Muscle layer of duodenum (tissue), 2 donors: Measurements from ENCODE around the gene EIF4E1B.
A peak's percentile ranks its signal among the peaks of the same experiment; 100 is the strongest.

Experiments
- H3K27ac ChIP-seq: one replicate; pipeline ENCODE4 v1.7.0; 2013; ENCODE audit warnings: mild to moderate bottlenecking, low read length
- H3K27me3 ChIP-seq: one replicate; pipeline ENCODE4 v1.7.0; 2013; ENCODE audit warnings: low read depth, mild to moderate bottlenecking, control low read depth, low read length
- H3K36me3 ChIP-seq, 2 donors: one replicate each; pipeline ENCODE4 v1.7.0; 2013; ENCODE audit warnings: low read length in 2 of 2, control low read depth in 1 of 2, mild to moderate bottlenecking in 1 of 2; ENCODE audit not compliant: insufficient read depth in 2 of 2, control insufficient read depth in 1 of 2
- H3K4me1 ChIP-seq, 2 donors: one replicate each; pipeline ENCODE4 v1.7.0; 2013; ENCODE audit warnings: low read length in 2 of 2, mild to moderate bottlenecking in 2 of 2, control low read depth in 1 of 2, moderate library complexity in 1 of 2; ENCODE audit not compliant: insufficient read depth in 2 of 2, control insufficient read depth in 1 of 2
- H3K4me3 ChIP-seq, 2 donors: one replicate each; pipeline ENCODE4 v1.7.0; 2013; ENCODE audit warnings: low read length in 2 of 2, low read depth in 1 of 2, mild to moderate bottlenecking in 1 of 2
- H3K9me3 ChIP-seq, 2 donors: one replicate each; pipeline ENCODE4 v1.7.0; 2013; ENCODE audit warnings: low read length in 2 of 2, control low read depth in 1 of 2, mild to moderate bottlenecking in 1 of 2; ENCODE audit not compliant: control insufficient read depth in 1 of 2
- donor health status: healthy.

The EIF4E1B gene

DNA sequence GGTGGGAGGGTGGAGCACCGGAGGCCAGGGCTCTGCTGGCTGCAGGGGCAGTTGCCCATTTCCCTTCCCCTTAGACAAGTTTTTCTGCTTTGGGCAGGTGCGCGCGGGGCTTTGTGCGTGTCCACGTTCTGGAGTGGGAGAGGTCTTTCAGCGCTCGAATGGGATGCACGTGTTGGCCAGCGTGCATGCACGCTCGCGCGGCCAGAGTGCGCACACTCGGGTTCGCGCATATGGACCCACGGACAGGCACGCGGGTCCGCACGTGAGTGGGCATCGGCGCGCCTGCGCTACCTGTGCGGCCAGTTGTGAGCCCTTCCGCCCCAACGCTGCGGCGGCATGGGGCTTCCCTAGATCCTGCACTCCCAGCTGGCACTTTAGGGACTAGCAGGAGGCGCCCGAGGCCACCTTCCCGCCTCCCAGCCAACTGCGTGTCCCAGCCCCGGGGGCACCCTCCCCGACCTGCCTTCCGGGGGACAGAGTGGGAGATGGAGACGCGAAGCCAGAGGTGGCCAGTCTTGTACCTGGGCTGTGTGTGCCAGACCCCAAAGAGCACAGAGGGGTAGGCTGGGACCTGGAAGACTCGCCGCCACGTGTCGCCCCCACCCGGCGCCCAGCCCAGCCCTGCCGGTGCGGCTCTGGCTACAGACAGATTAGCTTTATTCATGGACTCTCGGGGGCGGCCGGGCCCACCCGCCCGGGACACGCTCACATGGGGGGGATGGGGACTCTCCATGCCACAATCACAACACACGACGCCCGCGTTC lies 10.7 kb upstream of the EIF4E1B start:
- H3K27ac ChIP-seq = no peak overlapping the region

DNA sequence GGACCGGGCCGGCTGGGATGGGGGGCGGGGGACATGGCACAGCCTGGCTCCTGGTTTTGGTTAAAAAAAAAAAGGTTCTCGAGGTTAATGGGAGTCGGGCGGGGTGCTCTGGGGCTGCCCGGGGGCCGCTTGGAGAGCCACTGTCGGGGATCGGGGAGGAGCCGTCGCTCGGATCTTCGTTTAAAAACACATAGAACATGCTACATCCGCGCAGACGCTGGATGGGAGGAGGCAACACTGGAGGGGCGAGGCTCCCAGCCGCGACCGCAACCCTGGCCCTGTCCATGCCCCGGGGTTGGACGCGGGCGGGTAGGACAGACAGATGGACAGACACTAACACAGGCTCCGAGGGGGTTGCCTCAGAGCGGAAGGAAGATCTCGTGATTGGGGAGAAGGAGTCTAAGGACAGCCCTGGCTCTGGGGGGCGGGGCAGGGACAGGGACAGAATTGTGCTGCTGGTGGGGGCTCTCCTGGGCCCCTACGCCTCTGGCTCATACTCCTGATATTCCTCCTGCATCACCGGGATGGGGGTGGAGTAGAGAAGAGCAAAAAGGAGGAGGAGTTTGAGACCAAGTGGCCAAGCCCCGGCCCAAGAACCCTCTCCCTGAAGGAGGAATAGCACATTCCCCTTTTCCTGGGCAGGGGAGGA lies 10.0 kb upstream of the EIF4E1B start:
- H3K4me3 ChIP-seq = no peak overlapping the region
- peaks cover 38% of the 10 kb centered on the region for H3K27me3 ChIP-seq
- no peak overlapping the region for H3K27ac ChIP-seq
- H3K36me3 ChIP-seq = no peaks in the 10 kb centered on the region
- peaks cover 0 to 32% of the 10 kb centered on the region in 2 donors for H3K4me1 ChIP-seq
- no peaks in the 10 kb centered on the region for H3K9me3 ChIP-seq

More for the DNA sequence above, 10.7 kb upstream of the EIF4E1B start:
- peaks cover 38% of the 10 kb centered on the region for H3K27me3 ChIP-seq
- H3K4me3 ChIP-seq = peak overlapping the region in 1 of 2 donors; percentile 46
- peaks cover 0 to 32% of the 10 kb centered on the region in 2 donors for H3K4me1 ChIP-seq
- no peaks in the 10 kb centered on the region for H3K36me3 ChIP-seq
- H3K9me3 ChIP-seq = no peaks in the 10 kb centered on the region

DNA sequence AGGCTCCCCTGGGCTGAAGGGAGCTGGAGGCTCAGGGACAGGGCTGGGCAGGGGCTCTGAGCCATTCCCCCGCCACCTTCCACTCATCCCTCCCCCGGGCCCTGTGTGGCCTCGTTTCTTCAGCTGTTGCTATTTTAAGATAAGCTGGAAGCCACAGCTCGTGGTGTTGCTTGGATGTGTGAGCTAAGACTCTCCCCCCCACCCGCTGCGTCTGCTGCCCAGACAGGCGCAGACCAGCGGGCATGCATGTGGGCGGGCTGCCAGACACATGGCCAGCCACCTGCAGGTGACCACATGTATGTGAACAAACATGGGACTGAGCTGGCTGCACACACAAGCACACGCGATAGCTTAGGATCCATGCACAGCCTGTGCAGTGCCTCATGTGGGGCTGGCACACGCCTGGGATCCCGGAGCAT lies 8.8 kb upstream of the EIF4E1B start:
- Histone ChIP-seq H3K9me3 (no peaks in the 10 kb centered on the region), H3K27me3 (peaks cover 46% of the 10 kb centered on the region), H3K27ac (no peak overlapping the region), H3K4me1 (peaks cover 0 to 32% of the 10 kb centered on the region in 2 donors), H3K4me3 (no peak overlapping the region), H3K36me3 (no peaks in the 10 kb centered on the region)

DNA sequence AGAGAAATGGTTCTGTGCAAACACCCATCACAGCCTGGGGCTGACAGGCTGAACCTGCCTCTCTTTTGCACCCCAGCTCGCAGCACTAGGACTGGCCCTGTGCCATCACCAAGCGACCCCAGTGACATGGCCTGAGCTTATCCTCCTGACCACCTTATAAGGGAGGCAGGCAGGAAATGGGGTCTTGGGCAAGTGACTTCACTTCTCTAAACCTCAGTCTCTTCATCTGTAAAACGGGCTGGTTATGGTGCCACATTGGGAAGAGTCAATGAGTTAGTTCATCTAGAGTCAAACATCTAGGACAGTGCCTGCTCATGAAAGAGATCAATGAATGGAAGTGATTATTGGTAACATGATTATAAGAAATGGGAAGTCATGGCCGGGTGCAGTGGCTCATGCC lies 6.3 kb upstream of the EIF4E1B start:
- peaks cover 58% of the 10 kb centered on the region for H3K27me3 ChIP-seq
- no peak overlapping the region for H3K27ac ChIP-seq
- H3K4me3 ChIP-seq = no peak overlapping the region
- no peaks in the 10 kb centered on the region for H3K36me3 ChIP-seq
- peaks cover 0 to 29% of the 10 kb centered on the region in 2 donors for H3K4me1 ChIP-seq
- no peaks in the 10 kb centered on the region for H3K9me3 ChIP-seq

DNA sequence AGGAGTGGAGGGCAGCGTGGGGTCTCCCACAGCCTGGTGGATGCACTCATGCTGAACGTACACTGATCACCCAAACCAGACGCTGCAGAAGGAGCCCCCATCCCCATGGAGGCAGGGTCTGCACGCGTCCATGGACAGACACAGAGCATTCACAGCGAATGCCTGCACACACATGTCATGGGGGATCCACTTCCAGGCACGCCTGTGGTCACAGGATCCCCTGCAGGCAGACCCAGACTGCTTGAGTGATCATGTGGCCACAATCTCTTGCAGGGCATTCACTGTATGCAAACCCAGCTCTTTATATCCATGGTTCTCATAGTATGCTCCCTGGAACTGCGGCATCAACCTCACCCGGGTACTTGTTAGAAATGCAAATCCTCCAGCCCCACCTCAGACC lies 5.5 kb upstream of the EIF4E1B start:
- H3K4me1 ChIP-seq = peaks cover 0 to 29% of the 10 kb centered on the region in 2 donors
- no peaks in the 10 kb centered on the region for H3K9me3 ChIP-seq
- H3K27ac ChIP-seq = no peak overlapping the region
- H3K27me3 ChIP-seq = peaks cover 58% of the 10 kb centered on the region
- H3K36me3 ChIP-seq = no peaks in the 10 kb centered on the region
- no peak overlapping the region for H3K4me3 ChIP-seq

DNA sequence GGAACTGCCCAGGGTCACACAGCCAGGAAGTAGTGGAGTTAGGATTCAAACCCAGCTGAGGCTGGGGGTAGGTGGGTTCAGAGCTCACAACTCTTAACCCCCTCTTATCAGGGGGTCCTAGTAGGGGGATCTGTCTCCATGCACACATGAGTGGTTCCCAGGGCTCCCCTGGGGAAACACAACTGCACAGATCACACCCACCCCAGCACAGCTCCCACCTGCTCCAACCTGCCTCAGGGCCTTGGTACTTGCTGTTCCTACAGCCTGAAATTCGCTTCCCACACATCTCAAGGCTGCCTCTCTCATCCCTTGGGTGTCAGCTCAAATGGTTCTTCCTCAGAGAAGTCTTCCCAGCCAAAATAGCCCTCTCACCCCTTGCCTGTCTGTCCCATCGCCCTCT lies 5.0 kb upstream of the EIF4E1B start:
- H3K4me1 ChIP-seq = peaks cover 0 to 29% of the 10 kb centered on the region in 2 donors
- peaks cover 56% of the 10 kb centered on the region for H3K27me3 ChIP-seq
- H3K4me3 ChIP-seq = no peak overlapping the region
- H3K9me3 ChIP-seq = no peaks in the 10 kb centered on the region
- no peaks in the 10 kb centered on the region for H3K36me3 ChIP-seq
- no peak overlapping the region for H3K27ac ChIP-seq

DNA sequence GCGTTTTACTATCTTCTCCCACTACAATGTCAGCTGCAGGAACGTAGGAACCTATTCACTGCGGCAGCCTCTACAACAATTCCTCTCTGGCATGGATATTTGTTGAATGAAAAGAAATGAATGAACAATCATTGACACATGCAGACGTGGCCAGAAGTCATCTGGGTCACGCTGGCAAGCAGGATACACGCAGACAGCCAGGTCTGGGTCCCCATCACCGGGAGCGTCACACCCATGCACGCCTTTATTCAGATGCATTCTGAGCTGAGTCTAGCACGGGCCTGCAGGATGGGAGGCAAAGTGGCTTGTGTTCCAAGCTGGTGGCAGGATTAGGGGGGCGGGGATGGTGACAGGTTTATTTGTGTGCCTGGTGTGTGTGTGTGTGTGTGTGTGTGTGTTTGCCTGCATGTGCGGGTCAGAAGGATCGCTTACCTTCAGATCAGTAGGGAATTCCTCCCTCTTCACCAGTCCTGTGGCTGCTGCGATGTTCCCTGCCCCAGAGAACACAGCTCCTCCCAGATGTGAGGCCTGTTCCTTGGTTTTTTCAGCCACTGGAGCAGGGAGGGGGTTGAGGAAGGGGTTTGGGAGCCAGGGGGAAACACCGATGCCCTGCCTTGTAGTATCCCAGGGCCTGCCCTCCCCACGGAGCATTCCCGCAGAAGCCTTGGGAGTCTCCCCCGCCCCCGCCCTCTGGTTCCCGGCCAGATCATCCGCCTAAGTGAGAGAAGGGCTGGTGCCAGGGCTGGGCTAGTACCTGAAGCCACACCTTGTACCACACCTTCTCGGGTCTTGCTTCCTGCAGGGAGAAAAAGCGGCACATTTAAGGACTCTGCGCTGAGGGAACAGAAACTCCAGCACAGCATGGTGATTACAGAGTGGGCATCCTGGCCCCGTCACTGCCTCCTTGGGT lies 4.3 kb upstream of the EIF4E1B start:
- Histone ChIP-seq H3K36me3 (no peaks in the 10 kb centered on the region), H3K27ac (no peak overlapping the region), H3K4me1 (peaks cover 0 to 24% of the 10 kb centered on the region in 2 donors), H3K4me3 (no peak overlapping the region), H3K9me3 (no peaks in the 10 kb centered on the region), H3K27me3 (peaks cover 56% of the 10 kb centered on the region)

DNA sequence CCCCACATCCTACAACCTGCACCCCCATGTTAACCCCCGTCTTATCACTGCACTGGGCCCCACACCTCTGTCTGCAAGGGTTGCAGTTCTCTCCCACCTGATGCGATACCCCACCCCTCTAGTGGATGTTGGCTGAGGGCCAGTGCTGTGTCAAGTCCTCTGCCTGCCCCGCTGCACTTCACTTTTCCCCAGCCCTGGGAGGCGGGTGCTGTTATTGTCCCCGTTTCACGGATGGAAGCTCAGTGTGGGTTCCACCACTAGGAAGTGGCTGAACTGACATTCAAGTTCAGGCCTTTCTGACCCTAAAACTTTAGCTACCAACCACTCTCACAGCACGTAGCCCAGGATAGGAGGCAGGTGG lies 3.6 kb upstream of the EIF4E1B start:
- Histone ChIP-seq H3K36me3 (no peaks in the 10 kb centered on the region), H3K27ac (no peak overlapping the region), H3K27me3 (peaks cover 52% of the 10 kb centered on the region)

DNA sequence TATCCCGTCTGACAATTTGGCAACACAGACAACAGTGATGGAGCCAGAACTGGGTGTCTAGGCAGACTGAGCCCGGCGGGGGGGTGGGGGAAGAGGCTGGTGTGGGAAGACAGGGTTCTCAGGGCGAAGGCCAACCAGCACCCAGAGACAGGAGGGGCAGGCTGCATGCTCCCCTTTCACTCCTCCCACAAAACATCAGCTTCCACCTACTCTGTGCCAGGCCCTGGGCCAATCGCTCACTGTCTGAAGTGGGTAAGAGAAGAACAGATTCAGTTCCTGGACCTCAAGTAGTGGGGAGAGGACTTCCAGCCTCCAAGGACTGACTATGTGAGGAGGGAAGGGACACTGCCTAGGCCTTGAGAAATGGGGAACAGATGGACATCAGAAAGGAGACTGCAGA lies 2.9 kb upstream of the EIF4E1B start:
- Histone ChIP-seq H3K27me3 (peaks cover 50% of the 10 kb centered on the region), H3K4me3 (no peak overlapping the region), H3K4me1 (peaks cover 0 to 17% of the 10 kb centered on the region in 2 donors), H3K27ac (no peak overlapping the region), H3K9me3 (no peaks in the 10 kb centered on the region), H3K36me3 (no peaks in the 10 kb centered on the region)

More for the DNA sequence above, 3.6 kb upstream of the EIF4E1B start:
- H3K4me3 ChIP-seq = no peak overlapping the region
- no peaks in the 10 kb centered on the region for H3K9me3 ChIP-seq
- peaks cover 0 to 18% of the 10 kb centered on the region in 2 donors for H3K4me1 ChIP-seq

DNA sequence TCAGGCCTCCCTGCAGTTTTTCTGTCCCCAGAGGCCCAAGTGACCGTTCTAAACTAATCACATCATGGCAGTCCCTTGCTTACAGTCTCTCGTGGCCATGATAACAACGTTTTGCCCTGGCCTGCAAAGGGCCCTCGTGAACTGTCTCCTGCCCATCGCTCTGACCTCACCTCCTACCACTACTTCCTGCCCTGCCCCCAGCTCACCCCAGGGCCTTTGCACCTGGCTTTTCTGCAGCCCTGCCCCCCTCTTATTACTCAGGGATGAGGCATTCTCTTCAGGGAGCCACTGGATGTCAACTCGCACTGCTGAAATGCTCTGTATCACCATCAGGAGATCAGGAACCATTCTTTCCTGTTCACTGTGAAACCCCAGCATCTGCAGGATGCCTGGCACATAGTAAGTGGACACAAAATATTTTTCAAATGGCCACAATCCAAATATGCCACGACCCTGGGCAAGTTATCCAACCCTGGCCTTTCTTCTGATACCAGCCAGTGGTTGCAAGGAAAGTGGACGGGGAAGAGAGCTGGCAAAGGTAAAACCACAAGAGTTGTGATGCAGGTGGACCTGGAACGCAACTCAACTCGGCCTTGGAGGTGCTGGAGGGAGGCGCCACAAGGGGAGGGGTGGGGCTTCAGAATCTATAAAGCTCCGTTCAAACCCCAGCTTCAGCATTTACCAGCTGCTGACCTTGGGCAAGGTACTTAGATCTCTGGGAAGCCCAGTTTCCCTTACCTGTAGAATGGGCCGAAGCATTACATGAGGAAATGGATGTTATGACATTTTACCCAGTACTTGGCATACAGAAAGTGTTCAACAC lies 1.9 kb upstream of the EIF4E1B start:
- H3K9me3 ChIP-seq = no peaks in the 10 kb centered on the region
- H3K36me3 ChIP-seq = no peaks in the 10 kb centered on the region
- H3K27ac ChIP-seq = no peak overlapping the region
- H3K4me1 ChIP-seq = peaks cover 0 to 17% of the 10 kb centered on the region in 2 donors
- H3K4me3 ChIP-seq = no peak overlapping the region
- peaks cover 50% of the 10 kb centered on the region for H3K27me3 ChIP-seq
